Adipose tissue (tissue), 3 donors: ENCODE measurements around the gene LPCAT4. TPM values are rescaled to one million over a fixed set of nuclear protein-coding genes. Genes with fewer than 3 reads are reported as not detected.

Source experiments
- H3K27ac ChIP-seq: one replicate; pipeline ENCODE4 v1.5.1; 2013; ENCODE audit warnings: low read depth, low read length
- WGBS, 3 donors: extraction: QIAGEN DNeasy Blood & Tissue Kit; methylation state at CpG; one replicate each; pipeline ENCODE4 v1.1.7; 2013; 5-methylcytosine and 5-hydroxymethylcytosine counted together
- polyA plus RNA-seq, 3 donors: library from polyadenylated mRNA; stranded (reverse); fragments of 200-250 nt; gene quantifications; one replicate each; pipeline ENCODE4 v1.2.3, GENCODE V29; 2013
- donor health status: healthy with polysubstance abuse.
- donor health status: Bipolar disorder and iron deficiency.
- donor health status: healthy.

Gene LPCAT4
- polyA plus RNA-seq, 3 donors = 11.4 to 39.8 (median 20.7) TPM

DNA sequence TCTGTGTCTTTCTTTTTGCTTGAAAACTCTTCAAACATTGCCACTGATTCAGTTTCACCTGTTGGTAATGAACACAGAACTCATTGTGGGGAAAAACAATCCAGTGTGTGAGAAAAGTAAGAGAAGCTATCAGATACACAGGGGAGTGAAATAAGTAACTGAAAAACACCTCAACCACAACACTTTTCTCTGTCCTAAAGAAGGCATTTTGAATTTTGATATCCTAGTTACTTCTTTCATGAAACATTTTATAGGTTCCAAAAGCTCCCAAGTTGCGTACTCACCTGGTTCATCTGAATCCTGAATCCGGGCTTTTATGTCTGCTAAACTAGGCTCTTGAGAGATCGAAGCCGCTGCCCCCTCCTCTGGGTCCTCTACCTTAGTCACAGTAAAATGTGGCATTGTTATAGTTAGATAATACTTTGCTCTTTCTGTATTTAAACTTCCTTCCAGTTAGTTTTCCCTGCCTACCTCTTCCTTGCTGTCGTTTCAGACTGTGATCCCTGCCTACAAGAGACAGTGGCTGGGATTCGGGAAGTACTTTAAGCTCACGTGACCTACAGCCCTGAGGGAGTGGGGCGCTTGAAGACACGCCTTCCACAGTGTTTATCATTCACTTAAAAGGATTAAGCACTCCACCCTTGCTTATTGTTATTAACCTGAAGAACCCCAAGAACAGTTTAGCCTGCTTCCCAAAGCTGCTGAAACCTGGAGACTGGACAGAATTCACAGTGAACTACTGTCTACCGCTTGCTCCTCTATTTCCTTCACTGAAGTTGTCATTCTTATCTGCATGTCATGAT, 48.5 kb downstream of the LPCAT4 start:
- WGBS, 3 donors = 2% methylated on average over 10 of the region's 10 CpGs
- H3K27ac ChIP-seq = no peak overlapping the region

DNA sequence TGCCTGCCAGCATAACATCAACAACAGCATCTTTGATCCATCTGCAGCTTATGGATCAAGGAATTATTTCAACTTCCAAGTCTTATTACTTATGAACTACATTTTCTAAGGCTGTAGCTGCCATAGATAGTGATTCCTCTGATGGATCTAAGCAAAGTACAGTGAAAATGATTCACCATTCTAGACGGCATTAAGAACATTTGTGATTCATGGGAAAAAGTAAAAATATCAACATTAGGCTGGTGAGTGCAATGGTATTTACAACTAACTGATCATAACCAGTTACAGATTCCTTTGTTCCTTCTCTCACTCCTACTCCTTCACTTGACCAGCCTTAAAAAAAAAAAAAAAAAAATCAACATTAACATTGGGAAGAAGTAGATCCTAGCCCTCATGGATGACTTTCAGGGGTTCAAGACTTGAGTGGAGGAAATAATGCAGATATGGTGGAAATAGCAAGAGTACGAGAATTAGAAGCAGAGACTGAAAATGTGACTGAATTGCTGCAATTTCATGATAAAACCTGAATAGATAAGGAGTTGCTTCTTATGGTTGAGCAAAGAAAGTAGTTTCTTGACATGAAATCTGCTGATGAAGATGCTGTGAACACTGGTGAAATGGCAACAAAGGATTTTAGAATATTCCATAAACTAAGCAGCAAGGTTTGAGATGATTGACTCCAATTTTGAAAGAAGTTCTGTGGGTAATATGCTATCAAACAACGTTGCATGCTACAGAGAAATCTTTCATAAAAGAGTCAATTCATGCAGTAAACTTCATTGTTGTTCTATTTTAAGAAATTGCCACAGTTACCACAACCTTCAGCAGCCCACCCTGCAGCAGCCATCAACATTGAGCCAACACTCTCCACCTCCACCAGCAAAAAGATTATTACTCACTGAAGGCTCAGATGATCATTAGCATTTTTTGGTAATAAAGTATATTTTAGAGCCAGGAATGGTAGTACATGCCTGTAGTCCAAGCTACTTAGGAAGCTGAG, 52.2 kb downstream of the LPCAT4 start:
- no peak overlapping the region for H3K27ac ChIP-seq
- WGBS, 3 donors = 73 to 86% (median 79%) methylated on average over 3 of the region's 3 CpGs

DNA sequence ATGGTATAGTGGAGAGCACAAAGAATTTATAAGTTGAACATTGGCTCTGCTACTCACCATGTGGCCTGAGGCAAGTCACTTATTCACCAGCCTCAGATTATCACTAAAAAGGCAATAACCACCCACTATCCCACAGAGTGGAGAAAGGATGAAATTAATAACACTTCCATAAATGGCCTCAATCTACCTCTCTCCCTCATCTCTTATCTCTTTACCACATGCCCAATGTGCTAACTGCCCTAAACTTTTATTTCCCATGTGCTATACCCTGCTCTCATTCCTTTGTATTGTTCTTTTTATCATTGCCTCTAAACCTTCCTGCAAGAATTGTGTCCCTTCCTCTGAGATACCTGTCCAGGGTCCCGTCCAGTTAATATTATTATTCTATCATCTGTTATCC, 55.4 kb downstream of the LPCAT4 start:
- WGBS, 3 donors = 74 to 95% (median 92%) methylated on average over 1 of the region's 1 CpG
- H3K27ac ChIP-seq = no peak overlapping the region

Other genes starting within 250 kb of the LPCAT4 start
- gene KATNBL1, start 157.1 kb downstream of the LPCAT4 start, polyA plus RNA-seq = 10 to 100 TPM in 2 of 3 donors, 1 to 10 TPM in 1; 7.9 to 22.5 (median 19.4) TPM
- 100 to 1,000 TPM in 2 of 3 donors, 10 to 100 TPM in 1; 68.2 to 133 (median 126) TPM for gene EMC4, start 142.2 kb downstream of the LPCAT4 start, polyA plus RNA-seq
- gene SLC12A6, start 29.4 kb downstream of the LPCAT4 start, polyA plus RNA-seq = 1 to 10 TPM; 3.6 to 7.6 (median 5.8) TPM
- 100 to 1,000 TPM; 107 to 275 (median 237) TPM for gene NOP10, start 24.1 kb downstream of the LPCAT4 start, polyA plus RNA-seq
- gene NUTM1, start 23.9 kb downstream of the LPCAT4 start, polyA plus RNA-seq = not detected
- gene GOLGA8A, start 70.6 kb upstream of the LPCAT4 start, polyA plus RNA-seq = 10 to 100 TPM; 21.4 to 48.3 (median 30.4) TPM
- gene GOLGA8B, start 216.5 kb upstream of the LPCAT4 start, polyA plus RNA-seq = 10 to 100 TPM; 26.9 to 57.2 (median 29.1) TPM